ENCODE data around the gene SPG7.
A peak's percentile ranks its signal among the peaks of the same experiment; 100 is the strongest.

Gene SPG7

DNA sequence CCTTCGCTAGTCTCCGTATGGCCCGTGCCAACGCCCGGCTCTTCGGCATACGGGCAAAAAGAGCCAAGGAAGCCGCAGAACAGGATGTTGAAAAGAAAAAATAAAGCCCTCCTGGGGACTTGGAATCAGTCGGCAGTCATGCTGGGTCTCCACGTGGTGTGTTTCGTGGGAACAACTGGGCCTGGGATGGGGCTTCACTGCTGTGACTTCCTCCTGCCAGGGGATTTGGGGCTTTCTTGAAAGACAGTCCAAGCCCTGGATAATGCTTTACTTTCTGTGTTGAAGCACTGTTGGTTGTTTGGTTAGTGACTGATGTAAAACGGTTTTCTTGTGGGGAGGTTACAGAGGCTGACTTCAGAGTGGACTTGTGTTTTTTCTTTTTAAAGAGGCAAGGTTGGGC, 54.7 kb downstream of the SPG7 start:
- TF ChIP-seq, protein P1, sequence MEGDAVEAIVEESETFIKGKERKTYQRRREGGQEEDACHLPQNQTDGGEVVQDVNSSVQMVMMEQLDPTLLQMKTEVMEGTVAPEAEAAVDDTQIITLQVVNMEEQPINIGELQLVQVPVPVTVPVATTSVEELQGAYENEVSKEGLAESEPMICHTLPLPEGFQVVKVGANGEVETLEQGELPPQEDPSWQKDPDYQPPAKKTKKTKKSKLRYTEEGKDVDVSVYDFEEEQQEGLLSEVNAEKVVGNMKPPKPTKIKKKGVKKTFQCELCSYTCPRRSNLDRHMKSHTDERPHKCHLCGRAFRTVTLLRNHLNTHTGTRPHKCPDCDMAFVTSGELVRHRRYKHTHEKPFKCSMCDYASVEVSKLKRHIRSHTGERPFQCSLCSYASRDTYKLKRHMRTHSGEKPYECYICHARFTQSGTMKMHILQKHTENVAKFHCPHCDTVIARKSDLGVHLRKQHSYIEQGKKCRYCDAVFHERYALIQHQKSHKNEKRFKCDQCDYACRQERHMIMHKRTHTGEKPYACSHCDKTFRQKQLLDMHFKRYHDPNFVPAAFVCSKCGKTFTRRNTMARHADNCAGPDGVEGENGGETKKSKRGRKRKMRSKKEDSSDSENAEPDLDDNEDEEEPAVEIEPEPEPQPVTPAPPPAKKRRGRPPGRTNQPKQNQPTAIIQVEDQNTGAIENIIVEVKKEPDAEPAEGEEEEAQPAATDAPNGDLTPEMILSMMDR (IDR thresholded peaks at IDR 0.05; ENCODE audit: low read length, missing control alignments), result no peak
- peak overlapping the region; percentile 87 for H3K4me3 ChIP-seq (replicated peaks; ENCODE audit: low read depth, low read length)
- no peak for DNase-seq (ENCODE audit: low read depth)

DNA sequence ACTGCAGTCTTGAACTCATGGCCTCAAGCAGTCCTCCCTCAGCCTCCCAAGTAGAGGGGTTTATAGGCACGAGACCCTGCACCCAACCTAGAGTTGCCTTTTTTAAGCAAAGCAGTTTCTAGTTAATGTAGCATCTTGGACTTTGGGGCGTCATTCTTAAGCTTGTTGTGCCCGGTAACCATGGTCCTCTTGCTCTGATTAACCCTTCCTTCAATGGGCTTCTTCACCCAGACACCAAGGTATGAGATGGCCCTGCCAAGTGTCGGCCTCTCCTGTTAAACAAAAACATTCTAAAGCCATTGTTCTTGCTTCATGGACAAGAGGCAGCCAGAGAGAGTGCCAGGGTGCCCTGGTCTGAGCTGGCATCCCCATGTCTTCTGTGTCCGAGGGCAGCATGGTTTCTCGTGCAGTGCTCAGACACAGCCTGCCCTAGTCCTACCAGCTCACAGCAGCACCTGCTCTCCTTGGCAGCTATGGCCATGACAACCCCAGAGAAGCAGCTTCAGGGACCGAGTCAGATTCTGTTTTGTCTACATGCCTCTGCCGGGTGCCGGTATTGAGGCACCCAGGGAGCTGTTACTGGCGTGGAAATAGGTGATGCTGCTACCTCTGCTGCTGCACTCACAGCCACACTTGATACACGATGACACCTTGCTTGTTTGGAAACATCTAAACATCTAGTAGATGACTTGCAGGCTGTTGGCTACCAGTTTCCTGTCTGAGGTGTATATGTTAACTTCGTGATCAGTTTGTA, 55.6 kb downstream of the SPG7 start:
- no peak overlapping the region for H3K4me3 ChIP-seq (replicated peaks; ENCODE audit: low read depth, low read length)
- TF ChIP-seq, protein P1 (IDR thresholded peaks at IDR 0.05; ENCODE audit: low read length, missing control alignments), result no peak
- DNase-seq (ENCODE audit: low read depth), result no peak

DNA sequence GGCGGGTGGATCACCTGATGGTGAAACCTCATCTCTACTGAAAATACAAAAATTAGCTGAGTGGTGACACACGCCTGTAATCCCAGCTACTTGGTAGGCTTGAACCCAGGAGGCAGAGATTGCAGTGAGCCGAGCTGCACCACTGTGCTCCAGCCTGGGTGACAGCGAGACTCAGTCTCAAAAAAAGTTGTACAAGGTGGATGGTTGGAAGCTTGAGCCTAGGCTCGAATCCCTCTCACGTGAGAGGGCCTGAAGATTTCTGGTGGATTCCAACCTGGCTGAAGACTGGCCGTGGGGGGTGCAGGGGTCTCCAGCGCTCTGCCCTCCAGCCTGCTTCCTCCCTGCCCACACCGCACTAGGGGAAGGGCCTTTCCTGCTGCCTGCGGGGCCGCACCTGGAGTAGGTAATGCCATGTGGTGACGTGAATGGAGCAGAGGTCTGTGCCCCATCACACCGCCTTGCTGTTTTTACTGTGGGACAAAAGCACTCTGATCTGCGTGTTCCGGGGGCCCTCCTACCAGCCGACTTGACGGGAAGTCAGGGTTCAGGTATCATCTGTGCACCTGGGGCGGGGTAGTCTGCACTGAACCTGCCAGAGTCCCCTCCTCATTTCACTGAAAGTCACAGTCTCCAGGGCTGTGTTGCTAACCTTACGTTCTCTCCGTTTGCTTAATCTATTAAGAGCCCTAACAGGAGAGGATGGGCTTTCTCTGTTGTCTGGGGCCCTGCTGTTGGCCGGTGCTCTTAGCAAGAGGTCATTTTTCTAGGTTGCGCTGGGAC, 56.5 kb downstream of the SPG7 start:
- TF ChIP-seq, protein P1 (IDR thresholded peaks at IDR 0.05; ENCODE audit: low read length, missing control alignments), result no peak
- DNase-seq (ENCODE audit: low read depth), result no peak
- no peak overlapping the region for H3K4me3 ChIP-seq (replicated peaks; ENCODE audit: low read depth, low read length)

DNA sequence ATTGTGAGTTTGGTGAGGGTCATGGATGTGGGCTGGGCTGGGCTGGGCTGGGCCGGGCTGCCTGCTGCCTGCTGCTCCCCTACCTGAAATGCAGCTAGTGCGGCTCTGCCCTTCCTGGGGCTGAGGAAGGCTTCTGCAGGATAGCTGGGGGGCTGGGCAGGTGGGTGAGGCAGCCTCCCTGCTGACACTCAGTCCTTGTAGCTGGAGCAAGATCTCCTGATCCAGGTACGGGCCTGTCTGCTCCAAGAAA, 57.0 kb downstream of the SPG7 start:
- H3K4me3 ChIP-seq (replicated peaks; ENCODE audit: low read depth, low read length), result no peak overlapping the region
- no peak for DNase-seq (ENCODE audit: low read depth)
- TF ChIP-seq, protein P1 (IDR thresholded peaks at IDR 0.05; ENCODE audit: low read length, missing control alignments), result no peak

DNA sequence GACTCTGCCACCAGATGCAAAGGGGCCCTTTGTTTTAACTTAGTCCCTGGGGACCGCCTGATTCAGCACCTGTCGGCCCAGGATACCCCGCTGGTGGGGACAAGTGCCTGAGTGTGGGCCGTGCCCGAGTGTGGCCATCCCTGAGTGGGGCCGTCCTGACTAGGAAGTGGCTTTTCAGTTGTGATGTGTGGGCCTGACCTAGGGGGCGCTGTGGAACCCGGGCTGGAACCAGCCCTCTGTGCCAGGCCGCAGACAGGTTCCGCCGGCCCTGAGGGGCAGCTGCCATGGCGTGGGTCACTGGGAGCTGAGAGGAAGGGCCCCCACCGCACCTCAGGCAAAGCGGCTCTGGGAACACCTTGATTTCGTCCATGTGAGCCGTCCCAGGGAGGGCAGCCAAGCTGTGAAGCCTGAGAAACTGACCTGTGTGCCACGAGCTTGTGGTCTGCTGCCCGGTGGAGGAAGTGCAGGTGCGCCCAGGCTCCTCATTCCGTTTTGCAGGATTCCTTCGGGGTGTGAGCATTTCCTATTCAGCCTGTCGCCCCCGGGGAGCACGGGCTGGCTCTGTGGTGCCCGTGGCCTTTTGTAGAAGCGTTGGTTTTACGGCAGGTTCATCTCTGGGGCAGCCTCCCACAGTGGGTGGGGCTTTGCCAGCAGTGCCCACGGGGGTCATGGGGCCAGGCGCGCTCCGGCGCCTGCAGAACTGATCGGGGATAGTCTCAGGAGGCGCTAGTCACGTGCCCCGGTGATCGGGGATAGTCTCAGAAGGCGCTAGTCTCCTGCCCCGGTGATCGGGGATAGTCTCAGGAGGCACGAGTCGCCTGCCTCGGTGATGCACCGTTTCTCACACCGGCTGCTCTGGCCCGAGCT, 57.5 kb downstream of the SPG7 start:
- TF ChIP-seq, protein P1 (IDR thresholded peaks at IDR 0.05; ENCODE audit: low read length, missing control alignments), result peak; percentile 50
- peak; percentile 41 for DNase-seq (ENCODE audit: low read depth)
- H3K4me3 ChIP-seq (replicated peaks; ENCODE audit: low read depth, low read length), result peak overlapping the region; percentile 7

DNA sequence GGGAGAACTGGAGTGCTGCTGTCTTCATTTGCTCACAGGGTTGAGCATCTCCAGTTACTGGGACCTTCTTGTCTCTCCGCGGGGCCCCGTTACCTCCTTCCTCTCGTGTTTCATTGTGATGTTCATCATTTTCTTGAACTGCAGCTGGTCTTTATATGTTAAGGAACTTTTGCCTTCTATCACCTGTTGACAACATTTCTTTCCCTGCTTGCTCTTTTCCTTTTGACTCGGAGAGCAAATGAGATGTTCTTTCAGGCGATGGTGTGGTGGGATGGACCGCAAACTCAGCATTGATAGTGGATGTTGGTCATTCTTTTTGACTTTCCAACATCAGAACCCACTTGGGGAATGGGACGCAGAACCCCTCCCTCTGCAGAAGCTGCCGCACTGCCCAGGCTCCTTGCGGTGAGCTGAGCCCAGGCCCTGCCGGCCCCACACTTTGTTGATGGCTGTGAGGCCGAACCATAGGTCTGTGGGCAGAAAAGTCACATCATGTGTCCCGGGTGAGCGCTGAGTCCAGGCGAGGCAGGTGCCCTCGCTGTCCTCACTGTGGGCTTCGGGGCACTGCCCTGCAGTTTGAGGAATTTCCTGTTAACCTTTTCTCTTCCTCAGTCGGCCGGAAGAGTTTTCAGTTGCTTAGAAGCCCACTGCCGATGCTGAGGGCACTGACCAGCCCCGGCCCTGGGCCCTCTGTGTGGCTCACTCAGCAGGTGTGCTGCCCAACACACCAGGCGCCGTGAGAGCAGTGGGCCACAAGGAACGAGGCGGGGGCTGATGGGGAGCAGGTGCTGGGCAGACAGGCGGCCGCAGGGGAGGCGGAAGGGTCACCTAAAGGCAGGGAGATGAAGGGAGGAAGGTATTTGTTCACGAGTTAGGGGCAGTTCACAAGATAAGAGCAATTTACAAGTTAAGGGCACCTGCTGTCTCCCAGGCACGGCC, 59.7 kb downstream of the SPG7 start:
- TF ChIP-seq, protein P1 (IDR thresholded peaks at IDR 0.05; ENCODE audit: low read length, missing control alignments), result no peak
- DNase-seq (ENCODE audit: low read depth), result no peak
- H3K4me3 ChIP-seq (replicated peaks; ENCODE audit: low read depth, low read length), result no peak overlapping the region
